Neural progenitor cell (in vitro differentiated cells): Measurements from ENCODE around the gene VWA5B1. TPM values are rescaled to one million over a fixed set of nuclear protein-coding genes. Genes with fewer than 3 reads are reported as not detected.

ENCODE experiments used
- DNase-seq: peaks from one replicate; pipeline ENCODE4 v3.0.0-alpha.2; 2016; ENCODE audit warnings: low spot score
- H2AFZ ChIP-seq: fragments of 200-600 bp; sonication (generic); replicated peaks from 2 replicates; pipeline ENCODE4 v1.6.1; 2016; ENCODE audit warnings: antibody characterized with exemption
- H3F3A ChIP-seq: fragments of 200-600 bp; sonication (generic); 2 replicates; pipeline ENCODE4 v1.6.1; 2016; ENCODE audit warnings: antibody characterized with exemption, low read depth
- H3K27ac ChIP-seq: fragments of 200-600 bp; sonication (generic); 2 replicates; pipeline ENCODE4 v1.5.1; 2016; ENCODE audit warnings: mild to moderate bottlenecking
- H3K27me3 ChIP-seq: fragments of 200-600 bp; sonication (generic); 2 replicates; pipeline ENCODE4 v1.6.1; 2016; ENCODE audit warnings: mild to moderate bottlenecking, moderate library complexity
- H3K36me3 ChIP-seq: fragments of 200-600 bp; sonication (generic); 2 replicates; pipeline ENCODE4 v1.5.1; 2016
- H3K4me1 ChIP-seq: fragments of 200-600 bp; sonication (generic); 2 replicates; pipeline ENCODE4 v1.6.1; 2016; ENCODE audit warnings: mixed run types
- H3K4me2 ChIP-seq: fragments of 200-600 bp; sonication (generic); 2 replicates; pipeline ENCODE4 v1.6.1; 2016
- H3K4me3 ChIP-seq: fragments of 200-600 bp; sonication (generic); 2 replicates; pipeline ENCODE4 v1.5.1; 2016
- H3K79me2 ChIP-seq: fragments of 200-600 bp; sonication (generic); 2 replicates; pipeline ENCODE4 v1.6.1; 2016; ENCODE audit warnings: low read depth
- H3K9ac ChIP-seq: fragments of 200-600 bp; sonication (generic); 2 replicates; pipeline ENCODE4 v1.6.1; 2016
- H3K9me3 ChIP-seq: fragments of 200-600 bp; sonication (generic); 2 replicates; pipeline ENCODE4 v1.5.1; 2016; ENCODE audit warnings: low read depth
- H4K20me1 ChIP-seq: fragments of 200-600 bp; sonication (generic); 2 replicates; pipeline ENCODE4 v1.6.1; 2016; ENCODE audit warnings: low read depth
- H3K27ac Mint-ChIP-seq: 3 replicates; pipeline ENCODE4 v1.8.0; 2021; ENCODE audit warnings: mixed read lengths
- H3K27me3 Mint-ChIP-seq: 2 replicates; pipeline ENCODE4 v1.8.0; 2022; ENCODE audit warnings: low read depth, mild to moderate bottlenecking, inconsistent platforms, moderate library complexity, mixed read lengths; ENCODE audit not compliant: insufficient read depth
- H3K36me3 Mint-ChIP-seq: 3 replicates; pipeline ENCODE4 v1.8.0; 2021; ENCODE audit warnings: mixed read lengths
- H3K4me1 Mint-ChIP-seq: 3 replicates; pipeline ENCODE4 v1.8.0; 2021; ENCODE audit warnings: mixed read lengths
- H3K4me3 Mint-ChIP-seq: 3 replicates; pipeline ENCODE4 v1.8.0; 2021; ENCODE audit warnings: mild to moderate bottlenecking, moderate library complexity, mixed read lengths
- H3K9me3 Mint-ChIP-seq: 3 replicates; pipeline ENCODE4 v1.8.0; 2020; ENCODE audit warnings: mixed read lengths
- EZH2 ChIP-seq: fragments of 200-600 bp; sonication (generic); IDR thresholded peaks from 2 replicates; pipeline ENCODE4 v1.6.1; 2017; ENCODE audit warnings: antibody characterized with exemption, mild to moderate bottlenecking, moderate library complexity
- EZH2phosphoT487 ChIP-seq: fragments of 200-600 bp; sonication (generic); IDR thresholded peaks from 2 replicates; pipeline ENCODE4 v1.6.1; 2017; ENCODE audit warnings: antibody characterized with exemption
- total RNA-seq: library from RNA; depleted of rRNA; stranded (reverse); fragments of >200 nt; gene quantifications from 2 replicates; pipeline ENCODE4 v1.2.3, GENCODE V29; 2015; ENCODE audit warnings: low replicate concordance
- TF ChIP-seq, protein P1 (sequence below): fragments of 200-600 bp; sonication (generic); IDR thresholded peaks from 2 replicates; pipeline ENCODE4 v1.5.1; 2017; ENCODE audit warnings: antibody characterized with exemption, mild to moderate bottlenecking

VWA5B1 gene
- total RNA-seq, 1 donor from 2014 or later = not detected

DNA sequence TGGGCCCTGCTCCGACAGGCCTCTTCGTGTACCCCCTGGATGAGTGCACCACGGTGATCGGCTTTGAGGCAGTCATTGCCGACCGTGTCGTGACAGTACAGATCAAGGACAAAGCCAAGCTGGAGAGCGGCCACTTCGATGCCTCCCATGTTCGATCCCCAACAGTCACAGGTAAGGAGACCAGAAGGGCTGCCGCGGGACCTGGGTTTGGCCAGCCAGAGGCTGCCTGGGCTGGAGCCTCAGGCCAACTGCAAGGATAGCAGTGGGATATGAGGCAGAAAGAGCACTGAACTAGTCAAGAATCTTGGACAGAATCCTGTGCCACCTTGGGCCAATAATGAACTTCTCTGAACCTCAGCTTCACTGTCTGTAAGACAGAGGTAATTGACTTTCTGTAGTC is 22.1 kb downstream of the VWA5B1 start:
- Histone ChIP-seq H3K36me3 (no peaks in the 10 kb centered on the region), H3K4me3 (no peak overlapping the region), H3K4me1 (no peaks in the 10 kb centered on the region), H3K9ac (no peak overlapping the region), H3K27ac (no peak overlapping the region), H4K20me1 (no peaks in the 10 kb centered on the region), H3F3A (no peaks in the 10 kb centered on the region), H2AFZ (no peak overlapping the region), H3K9me3 (no peaks in the 10 kb centered on the region), H3K79me2 (no peaks in the 10 kb centered on the region), H3K4me2 (no peak overlapping the region), H3K27me3 (peaks cover 5% of the 10 kb centered on the region)
- Mint-ChIP-seq H3K27ac (no peak overlapping the region), H3K9me3 (no peaks in the 10 kb centered on the region), H3K4me1 (no peaks in the 10 kb centered on the region), H3K36me3 (no peaks in the 10 kb centered on the region), H3K4me3 (no peak overlapping the region), H3K27me3 (peaks cover 3% of the 10 kb centered on the region)
- TF ChIP-seq EZH2phosphoT487 (no peak), EZH2 (no peak)
- TF ChIP-seq, protein P1, sequence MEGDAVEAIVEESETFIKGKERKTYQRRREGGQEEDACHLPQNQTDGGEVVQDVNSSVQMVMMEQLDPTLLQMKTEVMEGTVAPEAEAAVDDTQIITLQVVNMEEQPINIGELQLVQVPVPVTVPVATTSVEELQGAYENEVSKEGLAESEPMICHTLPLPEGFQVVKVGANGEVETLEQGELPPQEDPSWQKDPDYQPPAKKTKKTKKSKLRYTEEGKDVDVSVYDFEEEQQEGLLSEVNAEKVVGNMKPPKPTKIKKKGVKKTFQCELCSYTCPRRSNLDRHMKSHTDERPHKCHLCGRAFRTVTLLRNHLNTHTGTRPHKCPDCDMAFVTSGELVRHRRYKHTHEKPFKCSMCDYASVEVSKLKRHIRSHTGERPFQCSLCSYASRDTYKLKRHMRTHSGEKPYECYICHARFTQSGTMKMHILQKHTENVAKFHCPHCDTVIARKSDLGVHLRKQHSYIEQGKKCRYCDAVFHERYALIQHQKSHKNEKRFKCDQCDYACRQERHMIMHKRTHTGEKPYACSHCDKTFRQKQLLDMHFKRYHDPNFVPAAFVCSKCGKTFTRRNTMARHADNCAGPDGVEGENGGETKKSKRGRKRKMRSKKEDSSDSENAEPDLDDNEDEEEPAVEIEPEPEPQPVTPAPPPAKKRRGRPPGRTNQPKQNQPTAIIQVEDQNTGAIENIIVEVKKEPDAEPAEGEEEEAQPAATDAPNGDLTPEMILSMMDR = no peak
- DNase-seq = no peak

- TF ChIP-seq EZH2 (no peak), EZH2phosphoT487 (no peak)
- TF ChIP-seq, protein P1 = no peak
- peaks cover 5% of the 10 kb centered on the region for H3K27me3 ChIP-seq
- H2AFZ ChIP-seq = no peak overlapping the region
- H3K79me2 ChIP-seq = no peaks in the 10 kb centered on the region
- H3K27me3 Mint-ChIP-seq = peaks cover 5% of the 10 kb centered on the region
- no peak for DNase-seq
- H3K4me1 Mint-ChIP-seq = peaks cover 15% of the 10 kb centered on the region
- H3K9me3 Mint-ChIP-seq = no peaks in the 10 kb centered on the region
- peaks cover 7% of the 10 kb centered on the region for H3K4me1 ChIP-seq
- H3K4me3 ChIP-seq = no peak overlapping the region
- no peak overlapping the region for H3K4me2 ChIP-seq
- no peak overlapping the region for H3K4me3 Mint-ChIP-seq
- no peak overlapping the region for H3K27ac Mint-ChIP-seq
- H4K20me1 ChIP-seq = no peaks in the 10 kb centered on the region
- no peak overlapping the region for H3K27ac ChIP-seq
- no peak overlapping the region for H3K9ac ChIP-seq
- H3F3A ChIP-seq = no peaks in the 10 kb centered on the region
- H3K9me3 ChIP-seq = no peaks in the 10 kb centered on the region
- no peaks in the 10 kb centered on the region for H3K36me3 ChIP-seq
- H3K36me3 Mint-ChIP-seq = no peaks in the 10 kb centered on the region
These were observed 26.8 kb downstream of the VWA5B1 start for GRCh38 chr1:20317471-20317870.

GRCh38 chr1:20318521-20318920 is 27.8 kb downstream of the VWA5B1 start:
- H3K4me3 Mint-ChIP-seq = no peak overlapping the region
- peaks cover 5% of the 10 kb centered on the region for H3K27me3 Mint-ChIP-seq

More at GRCh38 chr1:20318521-20318920, 27.8 kb downstream of the VWA5B1 start:
- H3K27ac ChIP-seq = no peak overlapping the region
- H4K20me1 ChIP-seq = no peaks in the 10 kb centered on the region
- TF ChIP-seq EZH2 = no peak
- no peak for TF ChIP-seq EZH2phosphoT487
- TF ChIP-seq, protein P1 = no peak
- Mint-ChIP-seq H3K9me3 (no peaks in the 10 kb centered on the region), H3K4me1 (peaks cover 17% of the 10 kb centered on the region), H3K27ac (no peak overlapping the region), H3K36me3 (no peaks in the 10 kb centered on the region)
- H3K4me3 ChIP-seq = no peak overlapping the region
- no peaks in the 10 kb centered on the region for H3K79me2 ChIP-seq
- no peak for DNase-seq
- peaks cover 5% of the 10 kb centered on the region for H3K27me3 ChIP-seq
- H3F3A ChIP-seq = no peaks in the 10 kb centered on the region
- H2AFZ ChIP-seq = no peak overlapping the region
- no peak overlapping the region for H3K4me2 ChIP-seq
- peaks cover 8% of the 10 kb centered on the region for H3K4me1 ChIP-seq
- no peak overlapping the region for H3K9ac ChIP-seq
- no peaks in the 10 kb centered on the region for H3K36me3 ChIP-seq
- no peaks in the 10 kb centered on the region for H3K9me3 ChIP-seq
